HuH-7 (cell line): ENCODE data around the gene SORCS2.

Source experiments
- DNase-seq: peaks from one replicate; pipeline ENCODE4 v3.0.0; 2011; ENCODE audit warnings: low spot score

Gene SORCS2

GRCh38 chr4:7510538-7510937, 318.2 kb downstream of the SORCS2 start:
- DNase-seq = no peak

DNA sequence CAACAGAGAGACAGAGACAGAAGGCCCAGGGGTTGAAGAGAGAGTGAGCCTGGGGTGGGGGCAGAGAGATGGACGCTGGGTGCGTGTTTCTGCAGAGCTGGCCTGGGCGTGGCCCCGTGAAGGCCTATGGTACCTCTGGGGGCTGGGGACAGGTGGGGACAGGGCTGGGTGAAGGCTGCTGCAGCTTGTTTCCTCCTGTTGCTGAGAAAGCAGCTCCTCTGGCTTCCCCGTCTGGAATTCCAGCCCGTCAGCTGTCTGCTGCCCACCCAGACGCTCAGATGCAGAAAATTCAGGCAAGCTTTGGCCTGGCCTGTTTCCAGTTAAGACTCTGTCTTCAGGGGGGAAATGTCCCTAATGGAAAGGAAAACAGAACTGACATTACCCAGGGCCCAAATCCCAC, 319.2 kb downstream of the SORCS2 start:
- DNase-seq = no peak

- no peak for DNase-seq
These were observed 320.1 kb downstream of the SORCS2 start for GRCh38 chr4:7512428-7512827.

DNA sequence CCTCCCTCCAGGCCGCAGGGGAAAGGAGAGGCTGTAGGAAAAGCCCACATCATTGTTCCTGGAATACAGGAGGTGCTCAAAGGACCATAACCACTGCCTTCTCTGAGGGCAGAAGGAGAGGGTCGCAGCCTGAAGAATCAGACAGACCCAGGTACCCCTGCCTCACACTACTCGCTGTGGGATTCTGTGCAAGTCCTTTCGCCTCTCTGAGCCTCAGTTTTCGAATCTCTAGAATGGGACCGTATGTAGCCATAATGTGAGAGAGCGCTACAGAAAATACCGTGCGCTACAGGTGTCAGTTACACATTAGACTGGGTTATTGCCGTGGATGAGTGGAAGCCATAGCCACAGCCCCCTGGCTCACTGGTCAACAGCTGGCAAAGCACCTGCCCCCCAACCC, 320.6 kb downstream of the SORCS2 start:
- no peak for DNase-seq

DNA sequence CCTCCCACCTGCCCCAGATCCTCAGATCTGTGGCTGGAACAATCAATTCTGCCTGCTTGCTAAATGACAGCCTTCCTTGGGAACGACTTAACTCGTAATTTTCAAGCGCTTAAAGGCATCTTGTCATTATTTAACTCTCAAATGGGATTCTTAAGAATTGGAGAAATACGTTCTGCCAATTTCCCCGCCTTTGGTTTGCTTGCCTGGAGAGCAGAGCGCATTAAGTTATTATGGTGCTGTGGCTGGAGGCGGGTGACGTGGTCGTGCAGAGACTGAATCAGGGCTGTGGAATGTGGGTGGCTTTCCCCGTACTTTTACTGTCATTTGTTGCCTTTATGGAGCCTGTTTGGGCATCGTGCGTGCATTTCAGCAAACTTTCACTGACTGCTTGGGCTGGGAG, 321.3 kb downstream of the SORCS2 start:
- DNase-seq = no peak

DNA sequence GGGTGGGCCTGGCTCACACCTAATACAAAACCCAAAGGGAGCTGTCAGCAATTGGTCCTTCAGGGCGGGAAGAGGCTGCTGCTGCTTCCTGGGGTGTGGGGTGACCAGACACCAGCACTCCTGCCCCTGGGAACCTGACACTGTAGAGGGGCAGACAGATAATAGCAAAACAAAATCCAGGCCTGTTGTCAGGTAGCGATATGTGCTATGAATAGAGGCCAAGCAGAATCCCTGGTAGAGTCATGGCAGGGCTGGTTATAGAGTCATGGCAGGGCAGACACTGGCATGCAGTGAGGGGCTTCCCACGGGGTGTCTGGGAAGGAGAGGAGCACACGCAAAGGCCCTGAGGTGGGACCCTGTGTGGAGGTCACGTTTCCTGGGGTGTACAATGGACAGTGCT, 321.9 kb downstream of the SORCS2 start:
- no peak for DNase-seq

GRCh38 chr4:7514789-7515188, 322.5 kb downstream of the SORCS2 start:
- DNase-seq = no peak

- DNase-seq = peak; percentile 81
These were observed 323.1 kb downstream of the SORCS2 start for GRCh38 chr4:7515390-7515902.

DNA sequence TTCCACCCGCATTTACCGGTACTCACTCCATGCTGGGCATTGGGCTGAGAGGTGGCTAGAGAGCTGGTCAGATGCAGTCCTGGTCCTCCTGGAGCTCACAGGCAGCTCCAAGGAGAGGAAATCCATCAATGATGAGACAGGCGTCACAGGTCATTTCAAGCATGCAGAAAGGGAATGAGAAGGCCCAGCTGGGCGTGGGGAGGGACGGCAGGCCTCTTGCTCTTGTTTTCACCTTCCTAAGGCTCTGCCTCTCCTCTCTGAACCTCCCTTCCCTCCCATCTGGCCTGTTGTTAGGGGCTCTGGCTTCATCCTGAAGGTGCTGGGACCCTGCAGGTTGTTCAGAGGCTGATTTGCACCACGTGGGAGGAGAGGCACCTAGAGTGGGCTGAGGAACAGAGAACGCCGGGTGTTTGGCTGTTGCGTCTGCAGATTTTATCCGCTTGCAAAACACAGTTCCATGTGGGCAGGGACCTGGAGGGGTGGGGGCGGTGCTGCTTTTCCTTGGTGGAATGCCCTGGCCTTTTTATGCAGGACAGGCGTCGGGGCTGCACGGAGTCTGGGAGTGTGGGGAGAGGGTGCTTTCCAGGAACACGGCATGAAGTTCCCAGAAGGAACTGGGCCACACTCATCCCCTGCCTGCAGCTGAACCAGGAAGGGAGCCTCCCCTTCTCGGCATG, 323.9 kb downstream of the SORCS2 start:
- DNase-seq = no peak

- DNase-seq = no peak
These were observed 324.4 kb downstream of the SORCS2 start for GRCh38 chr4:7516773-7517144.

DNA sequence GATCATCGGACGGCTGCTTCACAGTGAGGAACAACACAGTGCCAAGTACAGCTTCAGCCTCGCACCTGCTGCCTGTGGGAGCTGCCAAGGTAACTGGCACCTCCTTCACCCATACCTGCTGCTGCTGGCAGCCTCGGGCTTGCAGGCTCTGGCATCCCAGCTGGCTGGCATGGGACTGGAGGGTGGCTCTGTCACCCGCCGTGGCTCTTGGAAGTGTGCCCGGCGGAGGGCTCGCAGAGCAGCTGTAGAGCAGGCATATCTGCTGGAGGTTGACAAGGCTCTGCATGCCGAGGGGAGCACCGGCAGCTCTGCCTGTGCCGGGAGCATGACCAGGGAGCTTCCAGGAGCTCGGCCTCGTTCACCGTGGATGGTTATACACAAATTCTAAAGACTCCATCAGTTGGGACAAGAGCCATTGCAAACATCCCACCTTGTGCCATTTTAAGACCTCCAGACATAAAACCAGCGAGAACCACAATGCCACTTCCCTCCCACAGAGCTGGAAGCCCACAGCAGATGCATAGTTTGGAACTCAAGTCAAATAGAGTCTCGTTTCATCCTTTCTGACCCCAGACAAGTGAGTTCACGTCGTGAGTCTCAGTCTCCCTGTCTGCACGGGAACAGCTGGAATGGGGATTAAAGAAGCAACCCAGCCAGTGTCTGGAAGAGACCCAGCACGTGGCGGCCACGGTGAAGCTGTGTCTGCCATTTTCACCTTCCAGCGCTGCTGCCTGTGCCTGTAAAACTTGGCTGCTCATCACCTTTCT, 326.7 kb downstream of the SORCS2 start:
- no peak for DNase-seq

GRCh38 chr4:7519638-7520376, 327.5 kb downstream of the SORCS2 start:
- no peak for DNase-seq

DNA sequence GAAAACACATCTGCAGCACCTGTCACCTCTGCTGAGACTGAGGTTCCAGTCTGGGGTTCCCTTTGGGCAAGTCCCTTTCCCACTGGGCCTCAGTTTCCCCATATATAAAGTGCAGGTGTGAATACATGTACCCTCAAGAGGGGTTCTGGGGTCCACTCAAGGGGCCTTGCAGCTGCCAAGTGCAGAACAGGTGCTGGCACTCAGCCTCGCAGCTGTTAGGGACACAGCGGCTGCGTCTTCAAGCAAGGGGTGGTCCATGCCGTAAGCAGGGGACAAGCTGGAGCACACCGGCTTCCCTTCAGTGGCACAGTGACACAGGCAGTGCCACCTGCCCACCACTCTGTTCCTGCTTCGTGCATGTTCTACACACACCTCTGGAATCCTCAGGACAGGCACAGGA, 329.3 kb downstream of the SORCS2 start:
- no peak for DNase-seq

DNA sequence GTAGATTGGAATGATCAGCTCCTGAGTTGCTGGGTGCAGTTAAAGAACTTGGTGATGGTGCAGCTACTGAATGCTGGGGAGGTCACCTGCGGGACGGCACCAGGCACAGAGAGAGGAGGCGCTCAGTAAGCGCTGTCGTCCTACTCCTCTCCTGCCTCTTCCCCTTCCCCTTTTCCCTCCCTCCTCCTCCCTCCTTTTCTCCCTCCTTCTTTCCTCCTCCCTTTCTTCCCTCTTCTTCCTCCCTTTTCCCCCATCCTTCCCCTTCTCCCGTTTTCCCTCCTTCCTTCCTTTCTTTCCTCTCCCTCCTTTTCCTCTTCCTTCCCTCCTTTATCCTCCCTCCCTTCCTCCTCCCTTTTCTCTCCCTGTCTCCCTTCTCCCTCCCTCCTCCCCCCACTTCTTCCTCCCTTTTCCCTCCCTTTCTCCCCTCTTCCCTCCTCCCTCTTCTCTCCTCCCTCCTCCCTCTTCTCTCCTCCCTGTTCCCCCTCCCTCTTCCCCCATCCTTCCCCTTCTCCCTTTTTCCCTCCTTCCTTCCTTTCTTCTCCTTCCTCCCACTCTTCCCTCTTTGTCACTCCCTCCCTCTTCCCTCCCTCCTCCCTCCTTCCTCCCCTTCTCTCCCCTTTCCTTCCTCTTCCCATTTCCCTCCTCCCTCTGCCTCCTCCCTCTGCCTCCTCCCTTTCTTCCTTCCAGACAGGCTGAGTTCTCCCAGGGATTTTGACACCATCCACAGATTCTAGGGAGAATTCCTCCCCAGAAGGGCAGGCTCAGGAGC, 330.3 kb downstream of the SORCS2 start:
- DNase-seq = no peak

DNA sequence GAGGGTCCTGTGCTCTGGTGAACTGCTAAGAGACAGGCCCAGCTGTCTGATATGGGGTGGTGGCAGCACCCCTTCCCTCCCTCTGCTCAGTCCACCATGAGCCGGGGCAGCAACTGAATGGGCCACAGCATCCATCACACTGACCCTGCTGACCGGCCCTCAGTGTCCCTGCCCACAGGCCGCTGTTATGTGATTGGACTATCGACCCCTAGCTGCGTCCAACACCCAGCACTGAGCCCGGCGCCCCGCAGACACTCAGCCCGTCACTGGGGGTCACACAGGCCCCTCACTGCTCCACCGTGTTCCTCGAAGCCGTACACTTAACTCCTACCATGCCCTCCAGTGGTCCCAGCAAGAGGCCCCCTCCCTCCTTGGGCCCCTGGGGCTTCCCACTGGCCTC, 331.2 kb downstream of the SORCS2 start:
- DNase-seq = no peak

DNA sequence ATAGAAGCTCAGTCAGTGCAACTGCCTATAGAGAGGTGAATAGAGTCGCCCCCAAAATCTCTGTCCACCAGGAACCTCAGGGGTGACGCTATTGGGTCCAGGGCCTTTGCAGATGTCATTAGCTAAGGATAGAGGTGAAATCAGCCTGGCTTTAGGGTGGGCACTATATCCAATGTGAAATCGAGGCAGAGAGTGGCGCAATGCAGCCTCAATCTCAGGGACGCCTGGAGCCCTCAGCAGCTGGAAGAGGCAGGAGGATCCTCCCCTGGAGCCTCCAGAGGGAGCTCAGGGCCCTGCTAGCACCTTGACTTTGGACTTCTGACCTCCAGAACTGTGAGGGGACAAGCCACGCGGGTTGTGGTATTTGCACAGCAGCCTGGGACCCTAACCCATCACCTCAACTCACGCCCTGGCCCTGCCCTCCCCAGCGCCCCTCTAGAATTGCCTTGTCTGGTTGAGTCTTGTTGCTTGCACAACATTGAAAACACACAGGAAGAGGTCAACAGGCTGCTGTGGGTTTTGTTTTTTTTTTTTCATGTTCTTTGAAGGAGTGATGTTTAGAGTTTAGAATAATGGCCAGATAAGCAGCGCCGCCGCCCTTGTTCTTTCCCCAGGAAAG, 331.8 kb downstream of the SORCS2 start:
- DNase-seq = no peak

GRCh38 chr4:7524843-7525242, 332.5 kb downstream of the SORCS2 start:
- no peak for DNase-seq

DNA sequence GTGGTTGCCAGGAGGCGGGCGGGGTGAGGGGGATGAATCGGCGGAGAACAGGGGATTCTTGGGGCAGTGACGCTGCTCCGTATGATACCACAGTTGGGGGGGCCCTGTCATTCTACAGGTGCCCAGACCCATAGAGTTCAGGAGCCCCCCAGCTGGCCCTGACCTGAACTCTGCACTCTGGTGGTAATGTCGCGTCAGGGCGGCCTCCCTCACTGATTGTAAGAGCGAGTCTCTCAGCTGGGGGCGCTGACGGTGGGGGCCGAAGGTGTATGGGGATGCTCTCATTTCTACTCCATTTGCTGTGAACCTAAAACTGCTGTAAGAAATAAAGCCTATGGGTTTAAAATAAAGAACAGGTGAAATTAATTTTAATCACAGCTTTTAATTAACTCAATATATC, 334.2 kb downstream of the SORCS2 start:
- DNase-seq = no peak

DNA sequence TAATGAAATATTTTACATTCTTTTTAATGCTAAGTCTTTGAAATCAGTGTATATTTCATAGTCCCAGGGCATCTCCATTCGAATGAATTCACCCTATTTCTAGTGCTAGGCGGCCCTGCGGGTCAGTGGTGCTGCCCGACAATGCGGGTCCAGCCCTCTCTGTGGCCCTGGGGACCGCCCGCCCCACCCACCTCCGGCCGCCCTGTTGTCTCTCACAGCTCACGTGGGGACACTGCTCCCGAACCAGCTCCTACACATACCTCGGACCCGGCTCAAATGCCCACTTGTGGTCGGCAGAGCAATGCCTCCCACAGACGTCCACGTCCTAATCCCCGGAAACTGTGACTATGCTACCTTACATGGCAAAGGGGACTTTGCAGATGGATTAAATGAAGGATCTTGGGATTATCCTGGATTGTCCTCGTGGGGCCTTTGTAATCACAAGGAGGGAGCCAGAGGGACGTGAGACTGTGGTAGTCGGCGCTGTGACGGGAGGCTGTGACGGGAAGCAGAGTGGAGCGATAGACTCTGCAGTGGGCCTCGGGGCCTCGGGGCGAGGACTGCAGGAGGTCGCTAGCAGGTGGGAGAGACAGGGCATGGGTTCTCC, 334.7 kb downstream of the SORCS2 start:
- DNase-seq = no peak

DNA sequence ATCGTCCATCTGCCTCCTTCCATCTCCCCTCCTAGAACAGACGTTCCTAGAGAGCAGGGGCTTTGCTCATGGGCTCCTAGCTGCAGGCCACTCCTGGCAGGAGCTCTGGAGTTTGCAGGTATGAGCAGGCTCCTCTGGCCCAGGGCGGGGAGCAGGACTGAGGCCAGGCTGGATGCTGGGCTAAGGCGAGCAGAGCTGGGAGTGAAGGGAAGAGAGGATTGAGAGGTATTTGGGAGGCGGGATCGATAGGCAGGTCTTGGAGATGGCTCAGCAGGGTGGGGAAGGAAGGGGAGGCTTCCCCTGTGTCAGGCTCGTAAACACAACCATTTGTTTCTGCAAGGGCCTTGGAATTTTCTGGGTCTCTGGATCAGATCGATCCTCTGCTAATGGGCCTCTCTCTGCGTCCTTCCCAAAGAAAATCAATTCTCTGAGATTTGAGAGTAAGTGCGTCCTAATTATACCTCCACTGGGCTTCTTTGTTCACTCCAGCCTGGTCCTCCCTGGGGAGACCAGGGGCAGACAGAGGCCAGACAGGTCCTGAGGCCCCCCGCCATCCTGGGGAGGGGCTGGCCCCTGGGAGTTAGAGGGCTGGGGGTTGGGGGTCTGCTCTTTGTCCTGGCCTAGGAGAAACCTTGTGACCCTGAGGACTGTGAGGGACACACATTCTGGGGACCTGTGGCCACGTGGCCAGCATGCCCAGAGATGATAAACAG, 337.2 kb downstream of the SORCS2 start:
- DNase-seq = no peak

DNA sequence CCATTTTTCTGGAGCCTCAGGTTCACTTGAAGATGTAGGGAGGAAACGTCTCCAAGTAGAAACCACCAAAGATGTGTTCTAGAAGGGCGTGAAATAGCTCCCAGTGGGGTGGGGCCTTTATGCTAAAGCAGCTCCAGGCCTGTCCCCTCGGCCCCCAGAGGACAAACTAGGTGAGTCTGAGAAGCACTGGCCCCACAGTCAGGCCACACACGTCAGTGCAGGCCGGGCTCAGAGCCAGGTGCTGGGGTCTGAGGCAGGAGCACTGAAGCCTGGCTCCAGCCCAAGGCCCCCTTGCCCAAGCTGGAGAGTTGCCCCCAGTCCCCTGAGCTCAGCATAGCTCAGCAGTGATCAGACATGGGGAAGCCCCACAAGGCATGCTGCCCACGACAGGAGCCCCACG, 337.7 kb downstream of the SORCS2 start:
- no peak for DNase-seq
